Vagina (tissue), 2 donors: ENCODE data around the gene GREB1.

ENCODE experiments used
- CTCF ChIP-seq, 3 experiments: fragments of 450-650 bp in 2 of 3; fragments of 200-600 bp in 1 of 3; sonication (generic) in 1 of 3; IDR thresholded peaks; one replicate each; pipeline ENCODE4 v1.5.1; 2017 to 2019; ENCODE audit warnings: antibody characterized with exemption in 3 of 3, mild to moderate bottlenecking in 2 of 3, moderate library complexity in 2 of 3
- POLR2A ChIP-seq, 2 donors: fragments of 450-650 bp; IDR thresholded peaks; one replicate each; pipeline ENCODE4 v1.6.1; 2017; ENCODE audit warnings: antibody characterized with exemption in 2 of 2, mild to moderate bottlenecking in 2 of 2, moderate library complexity in 2 of 2
- POLR2AphosphoS5 ChIP-seq, 2 donors: sonication (generic); formaldehyde crosslinking; IDR thresholded peaks; one replicate each; pipeline ENCODE4 v1.9.0; 2017; ENCODE audit warnings: antibody characterized with exemption in 2 of 2, mild to moderate bottlenecking in 2 of 2, low read depth in 1 of 2; ENCODE audit not compliant: insufficient read depth in 1 of 2

- TF ChIP-seq POLR2A (IDR thresholded peaks at IDR 0.05) (no peak), CTCF (IDR thresholded peaks at IDR 0.05) (no peak), POLR2AphosphoS5 (IDR thresholded peaks at IDR 0.05; ENCODE audit: insufficient read depth in 1 of 2, low read depth in 1 of 2) (no peak)
Measured at GRCh38 chr2:11665510-11666362, 131.9 kb downstream of the GREB1 start.
